K562 (cell line): ENCODE measurements around the gene ZNF385C. TPM values are rescaled to one million over a fixed set of nuclear protein-coding genes. Genes with fewer than 3 reads are reported as not detected.

Experiments
- ADNP ChIP-seq: fragments of 200-800 bp; sonication (Bioruptor generic); IDR thresholded peaks from 2 replicates; pipeline ENCODE4 v1.6.1; 2016; ENCODE audit warnings: missing genetic modification characterization, missing compliant biosample characterization
- ATF1 ChIP-seq, 2 experiments: fragments of 450-650 bp in 1 of 2; IDR thresholded peaks; 2 replicates each; pipeline ENCODE4 v1.6.1; 2016; ENCODE audit warnings: missing compliant biosample characterization in 1 of 2, missing genetic modification characterization in 1 of 2
- C11orf30 ChIP-seq: fragments of 450-650 bp; IDR thresholded peaks from 2 replicates; pipeline ENCODE4 v1.6.1; 2016; ENCODE audit warnings: low read depth, mild to moderate bottlenecking
- CBFA2T3 ChIP-seq: fragments of 450-650 bp; IDR thresholded peaks from 2 replicates; pipeline ENCODE4 v1.6.1; 2017
- CEBPB ChIP-seq: fragments of 450-650 bp; IDR thresholded peaks from 2 replicates; pipeline ENCODE4 v1.6.1; 2016; ENCODE audit warnings: missing genetic modification characterization, missing compliant biosample characterization
- CREBBP ChIP-seq: IDR thresholded peaks from one replicate; pipeline ENCODE4 v1.6.1; 2012; ENCODE audit warnings: low read depth, mild to moderate bottlenecking, control low read depth, inconsistent platforms, low read length
- DPF2 ChIP-seq: fragments of 450-650 bp; IDR thresholded peaks from 2 replicates; pipeline ENCODE4 v1.6.1; 2016
- FIP1L1 ChIP-seq: fragments of 200-400 bp; formaldehyde crosslinking; IDR thresholded peaks from 2 replicates; pipeline ENCODE4 v1.6.1; 2018; ENCODE audit warnings: mild to moderate bottlenecking, low read depth, low read length; ENCODE audit not compliant: poor library complexity, severe bottlenecking
- FOSL1 ChIP-seq: fragments of 200-800 bp; sonication (Bioruptor generic); conservative IDR thresholded peaks from 2 replicates; pipeline ENCODE4 v1.6.1; 2016; ENCODE audit warnings: missing genetic modification characterization, missing compliant biosample characterization
- HDAC2 ChIP-seq: fragments of 450-650 bp; IDR thresholded peaks from 2 replicates; pipeline ENCODE4 v1.6.1; 2016; ENCODE audit warnings: mild to moderate bottlenecking
- HMBOX1 ChIP-seq: sonication (generic); IDR thresholded peaks from 2 replicates; pipeline ENCODE4 v1.6.1; 2016
- JUND ChIP-seq, 2 experiments: IDR thresholded peaks; 2 replicates in 1 of 2; 3 replicates in 1 of 2; pipeline ENCODE4 v1.6.1; 2011; ENCODE audit warnings: borderline replicate concordance in 2 of 2, low read depth in 2 of 2, low read length in 2 of 2, improper control_type of control experiment in 1 of 2, missing biosample characterization in 1 of 2, missing genetic modification characterization in 1 of 2, missing genetic modification reagents in 1 of 2
- KDM1A ChIP-seq, 2 experiments: fragments of 450-650 bp; IDR thresholded peaks; 2 replicates each; pipeline ENCODE4 v1.6.1; 2016; ENCODE audit warnings: mild to moderate bottlenecking in 2 of 2
- LCOR ChIP-seq: sonication (generic); formaldehyde crosslinking; IDR thresholded peaks from 2 replicates; pipeline ENCODE4 v1.8.0; 2022; ENCODE audit warnings: mild to moderate bottlenecking, missing genetic modification reagents
- MAFF ChIP-seq: IDR thresholded peaks from 2 replicates; pipeline ENCODE4 v1.6.1; 2012; ENCODE audit warnings: low read length, improper control_type of control experiment
- MAFG ChIP-seq: fragments of 450-650 bp; conservative IDR thresholded peaks from 2 replicates; pipeline ENCODE4 v1.6.1; 2016; ENCODE audit warnings: missing genetic modification characterization, missing compliant biosample characterization
- MEIS2 ChIP-seq: fragments of 450-650 bp; IDR thresholded peaks from 2 replicates; pipeline ENCODE4 v1.6.1; 2014; ENCODE audit warnings: mild to moderate bottlenecking; ENCODE audit not compliant: partially characterized antibody
- NCOA6 ChIP-seq: fragments of 450-650 bp; IDR thresholded peaks from 2 replicates; pipeline ENCODE4 v1.6.1; 2017; ENCODE audit warnings: mild to moderate bottlenecking
- PHF21A ChIP-seq: fragments of 450-650 bp; IDR thresholded peaks from 2 replicates; pipeline ENCODE4 v1.6.1; 2017; ENCODE audit warnings: low read depth, borderline replicate concordance
- PKNOX1 ChIP-seq: fragments of 450-650 bp; IDR thresholded peaks from 2 replicates; pipeline ENCODE4 v1.6.1; 2016
- POLR3G ChIP-seq: IDR thresholded peaks from 2 replicates; pipeline ENCODE4 v1.6.1; 2011; ENCODE audit not compliant: insufficient read length, insufficient replicate concordance; ENCODE audit errors: extremely low read depth
- SMARCA4 ChIP-seq: fragments of 450-650 bp; IDR thresholded peaks from 2 replicates; pipeline ENCODE4 v1.6.1; 2016
- STAG1 ChIP-seq: sonication (generic); formaldehyde crosslinking; IDR thresholded peaks from 2 replicates; pipeline ENCODE4 v1.5.0; 2020; ENCODE audit warnings: missing genetic modification reagents, borderline replicate concordance
- ZBTB17 ChIP-seq: fragments of 450-650 bp; formaldehyde crosslinking; IDR thresholded peaks from 2 replicates; pipeline ENCODE4 v1.4.0; 2020; ENCODE audit warnings: mild to moderate bottlenecking
- polyA plus RNA-seq, 8 experiments: library from polyadenylated mRNA; depleted of rRNA in 4 of 8; stranded (reverse) in 5 of 8; unstranded in 3 of 8; fragments of >200 nt; fragmentation: Nextera tagmentation in 2 of 8; fragmentation: Illumina TruSeq in 1 of 8; extraction: Ambion mirVana in 2 of 8; extraction: Trizol in 1 of 8; gene quantifications; 2 replicates each; pipeline versions ENCODE4 v1.2.1 to v1.2.3, GENCODE V29; 2011 to 2014; ENCODE audit warnings: inconsistent platforms in 1 of 8, missing spikeins in 1 of 8
- total RNA-seq, 7 experiments: library from RNA; depleted of rRNA in 6 of 7; stranded (reverse); fragments of >200 nt in 6 of 7; fragmentation: Illumina TruSeq in 2 of 7; extraction: Trizol in 2 of 7; gene quantifications; 2 replicates each; pipeline versions ENCODE4 v1.2.1 to v1.2.3, GENCODE V29; 2011 to 2021; ENCODE audit warnings: low replicate concordance in 1 of 7

ZNF385C gene
- total and polyA plus RNA-seq, 9 of the 15 experiments (the other 6 are each of a cell fraction or from before 2014, with no cell fraction given), result 0.03 to 0.35 (median 0.18) TPM; not detected in 1

- TF ChIP-seq PKNOX1 (peak; percentile 97), FOSL1 (tag) (peak; percentile 36; the same call in 1 of the 2 replicates), ATF1 (CRISPR knock-in tag; IDR thresholded peaks at IDR 0.05) (no peak), ATF1 (tag; IDR thresholded peaks at IDR 0.05) (peak; percentile 47; the same call in 1 of the 2 replicates), MEIS2 (peak; percentile 100), LCOR (0 out of 2 replicates have a peak, but pooled peaks have one; percentile 26), CBFA2T3 (peak; percentile 85), SMARCA4 (peak; percentile 63; the same call in 1 of the 2 replicates), MAFG (tag) (peak; percentile 55; the same call in 1 of the 2 replicates), C11orf30 (peak; percentile 70), ZBTB17 (no peak), DPF2 (peak; percentile 69), HDAC2 (peak; percentile 43; the same call in 1 of the 2 replicates), FIP1L1 (no peak), STAG1 (CRISPR knock-in tag) (no peak), CEBPB (tag) (peak; percentile 36; the same call in 1 of the 2 replicates), MAFF (peak; percentile 53; the same call in 1 of the 2 replicates), POLR3G (no peak), NCOA6 (no peak), HMBOX1 (peak; percentile 48; the same call in 1 of the 2 replicates), ADNP (tag) (peak; percentile 61; the same call in 1 of the 2 replicates), PHF21A (0 out of 2 replicates have a peak, but pooled peaks have one; percentile 36), CREBBP (no peak), KDM1A (IDR thresholded peaks at IDR 0.05) (peak; percentile 75 to 79), JUND (IDR thresholded peaks at IDR 0.05; ENCODE audit: borderline replicate concordance, low read depth, low read length) (0 out of 2 replicates have a peak, but pooled peaks have one; percentile 13), JUND (tag; IDR thresholded peaks at IDR 0.05; ENCODE audit: borderline replicate concordance, low read depth, low read length) (peak; percentile 30; the same call in 1 of the 3 replicates)
These were observed 11.1 kb downstream of the ZNF385C start (continued) for GRCh38 chr17:42087042-42087701.
